ENCODE measurements around the gene SERINC1. TPM values are rescaled to one million over a fixed set of nuclear protein-coding genes. Genes with fewer than 3 reads are reported as not detected.

The SERINC1 gene
- total and polyA plus RNA-seq, 9 of the 15 experiments (the other 6 are each of a cell fraction or from before 2014, with no cell fraction given) = 28.8 to 64.6 (median 39.7) TPM

GRCh38 chr6:122399348-122400120 lies 72.1 kb downstream of the SERINC1 start, which contains the start of gene HSF2 (continued):
- TF ChIP-seq SMC3 (conservative IDR thresholded peaks at IDR 0.05; ENCODE audit: insufficient read depth, low read depth, low read length) (no peak), ZBTB2 (IDR thresholded peaks at IDR 0.05) (no peak), CUX1 (CRISPR knock-in tag; IDR thresholded peaks at IDR 0.05) (no peak), ZNF239 (CRISPR knock-in tag; IDR thresholded peaks at IDR 0.05) (no peak), CEBPB (tag; IDR thresholded peaks at IDR 0.05) (no peak), SMARCB1 (IDR thresholded peaks at IDR 0.05; ENCODE audit: insufficient read length, low read depth) (no peak), TCFL5 (CRISPR knock-in tag; conservative IDR thresholded peaks at IDR 0.05) (no peak), NKRF (IDR thresholded peaks at IDR 0.05; ENCODE audit: borderline replicate concordance) (no peak)
